Body of pancreas (tissue), 4 donors: ENCODE measurements around the gene FNDC3B. TPM values are rescaled to one million over a fixed set of nuclear protein-coding genes. Genes with fewer than 3 reads are reported as not detected.

Source experiments
- ATAC-seq: fragments of 150-250 bp; one replicate; pipeline ENCODE4 v1.9.1; 2016
- DNase-seq, 4 donors: peaks; one replicate each; pipeline ENCODE4 v3.0.0-alpha.2; 2019
- H3K27ac ChIP-seq, 4 donors: fragments of 200-600 bp; sonication (generic); 1 replicate in 3 of 4; 2 replicates in 1 of 4; pipeline versions ENCODE4 v1.5.1 to v1.6.1; 2016 to 2019; ENCODE audit warnings: mild to moderate bottlenecking in 1 of 4, mixed read lengths in 1 of 4, moderate library complexity in 1 of 4
- H3K27me3 ChIP-seq, 2 donors: fragments of 200-600 bp; sonication (generic); one replicate each; pipeline ENCODE4 v1.6.0; 2016; ENCODE audit warnings: mild to moderate bottlenecking in 1 of 2
- H3K36me3 ChIP-seq, 2 donors: fragments of 200-600 bp; sonication (generic); replicated peaks in 1 of 2; 2 replicates each; pipeline ENCODE4 v1.5.1; 2016; ENCODE audit warnings: low read depth in 2 of 2; ENCODE audit not compliant: insufficient read depth in 1 of 2
- H3K4me1 ChIP-seq: fragments of 200-600 bp; sonication (generic); one replicate; pipeline ENCODE4 v1.6.0; 2016
- H3K4me3 ChIP-seq, 2 donors: fragments of 200-600 bp; sonication (generic); 1 replicate in 1 of 2; 2 replicates in 1 of 2; pipeline ENCODE4 v1.5.1; 2016 to 2019
- H3K9me3 ChIP-seq, 3 donors: fragments of 200-600 bp; sonication (generic); 1 replicate in 2 of 3; 2 replicates in 1 of 3; pipeline ENCODE4 v1.5.1; 2016
- CTCF ChIP-seq, 7 experiments: fragments of 450-650 bp in 4 of 7; fragments of 200-600 bp in 3 of 7; sonication (generic) in 3 of 7; IDR thresholded peaks; one replicate each; pipeline ENCODE4 v1.5.1; 2016 to 2019; ENCODE audit warnings: antibody characterized with exemption in 7 of 7
- POLR2A ChIP-seq, 3 donors: fragments of 450-650 bp; IDR thresholded peaks; one replicate each; pipeline ENCODE4 v1.6.1; 2016; ENCODE audit warnings: antibody characterized with exemption in 3 of 3, mild to moderate bottlenecking in 2 of 3
- WGBS, 2 donors: methylation state at CpG; one replicate each; pipeline ENCODE4 v1.1.5; 2017; 5-methylcytosine and 5-hydroxymethylcytosine counted together
- intact Hi-C: fragments of 100-400 bp; cut with DNase I; formaldehyde crosslinking; loops from one replicate; pipeline ENCODE4 v1.15.1; 2023
- total RNA-seq, 2 donors: library from RNA; depleted of rRNA; stranded (reverse); fragments of >200 nt; gene quantifications; one replicate each; pipeline ENCODE4 v1.1.0, GENCODE V29; 2016

The FNDC3B gene
- total RNA-seq, 2 donors from 2014 or later: 64.3 to 86.0 TPM

DNA sequence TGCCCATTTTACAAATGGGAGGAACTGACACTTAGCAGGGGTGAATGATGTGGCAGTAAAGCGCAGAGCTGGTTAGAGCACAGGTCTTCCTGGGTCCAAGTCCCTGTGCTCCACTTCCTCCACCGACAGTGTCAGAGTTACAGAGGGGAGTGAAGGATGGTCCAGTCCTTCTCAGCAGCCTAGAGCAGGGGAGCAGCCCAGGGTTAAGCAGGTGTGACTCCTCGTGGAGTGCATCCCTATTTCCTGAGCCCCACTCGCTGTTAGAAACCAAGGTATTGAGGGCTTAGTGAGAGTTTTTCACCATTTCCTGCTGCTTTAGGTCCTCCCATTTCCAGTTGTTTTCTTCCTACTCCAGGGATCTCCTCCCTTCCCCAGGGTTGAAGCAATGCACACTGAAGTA is 333.5 kb downstream of the FNDC3B start:
- 93 to 95% methylated on average over 4 of the region's 4 CpGs for WGBS, 2 donors

DNA sequence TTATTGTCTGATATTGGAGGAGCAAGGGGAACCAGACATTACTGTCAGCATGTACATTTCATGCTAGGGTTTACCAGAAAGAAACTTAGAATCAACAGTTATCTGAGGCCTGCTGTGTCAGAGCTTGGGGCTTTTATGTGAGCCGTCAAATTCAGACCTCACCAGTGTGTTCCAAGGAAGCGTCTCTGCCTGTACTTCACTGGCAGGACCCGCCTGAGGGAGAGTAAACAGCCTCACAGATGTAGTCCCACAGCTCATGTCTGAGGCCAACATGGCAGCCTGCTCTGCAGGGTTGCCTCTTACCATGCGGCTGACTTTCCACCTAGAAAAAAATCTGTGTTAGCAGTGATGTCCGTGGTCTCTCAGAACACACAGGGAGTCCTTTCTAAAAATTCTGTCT is 334.5 kb downstream of the FNDC3B start:
- no peak for ATAC-seq
- DNase-seq: no peak
- Histone ChIP-seq H3K4me3 (no peak overlapping the region), H3K27me3 (no peaks in the 10 kb centered on the region), H3K27ac (no peak overlapping the region), H3K4me1 (peaks cover 23% of the 10 kb centered on the region), H3K36me3 (peaks cover 0 to 19% of the 10 kb centered on the region in 2 donors), H3K9me3 (no peaks in the 10 kb centered on the region)
- 87 to 92% methylated on average over 5 of the region's 5 CpGs for WGBS, 2 donors
- intact Hi-C loops: no loop called here
- TF ChIP-seq POLR2A (IDR thresholded peaks at IDR 0.05): no peak
- TF ChIP-seq CTCF (IDR thresholded peaks at IDR 0.05): no peak

More for the DNA sequence above, 333.5 kb downstream of the FNDC3B start:
- H3K27me3 ChIP-seq: no peaks in the 10 kb centered on the region
- no peaks in the 10 kb centered on the region for H3K9me3 ChIP-seq
- DNase-seq: no peak
- peaks cover 0 to 10% of the 10 kb centered on the region in 2 donors for H3K36me3 ChIP-seq
- intact Hi-C loops: no loop called here
- H3K27ac ChIP-seq: no peak overlapping the region
- no peak overlapping the region for H3K4me3 ChIP-seq
- no peak for ATAC-seq
- TF ChIP-seq CTCF (IDR thresholded peaks at IDR 0.05) (no peak), POLR2A (IDR thresholded peaks at IDR 0.05) (no peak)
- H3K4me1 ChIP-seq: peaks cover 28% of the 10 kb centered on the region

GRCh38 chr3:172375206-172375850 is 335.9 kb downstream of the FNDC3B start:
- DNase-seq (no peak), ATAC-seq (no peak)
- intact Hi-C loops: no loop called here
- Histone ChIP-seq H3K4me3 (no peak overlapping the region), H3K9me3 (no peaks in the 10 kb centered on the region), H3K27ac (no peak overlapping the region), H3K36me3 (peaks cover 7 to 28% of the 10 kb centered on the region in 2 donors), H3K4me1 (peaks cover 9% of the 10 kb centered on the region), H3K27me3 (no peaks in the 10 kb centered on the region)
- TF ChIP-seq CTCF (IDR thresholded peaks at IDR 0.05) (no peak), POLR2A (IDR thresholded peaks at IDR 0.05) (no peak)
- WGBS, 2 donors: 79 to 83% methylated on average over 4 of the region's 4 CpGs

DNA sequence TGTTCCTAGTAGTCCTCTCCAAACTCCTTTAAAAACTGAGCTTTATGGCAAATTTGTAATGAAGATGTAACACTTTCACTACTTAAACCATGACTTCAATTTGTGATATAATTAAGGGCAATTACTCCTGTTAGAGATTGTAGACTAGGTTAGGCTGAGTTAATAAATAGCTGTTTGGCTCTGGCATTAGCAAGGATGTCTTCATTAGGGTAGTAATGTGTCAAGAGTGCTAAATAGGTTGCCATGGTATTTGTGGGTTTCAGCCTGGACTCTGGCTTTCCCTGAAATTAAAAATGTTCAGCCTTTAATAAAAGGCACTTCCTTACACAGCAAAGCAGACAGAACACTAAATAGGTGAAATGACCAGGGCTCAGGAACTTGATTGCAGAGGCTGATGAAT is 337.0 kb downstream of the FNDC3B start:
- Histone ChIP-seq H3K27me3 (no peaks in the 10 kb centered on the region), H3K27ac (no peak overlapping the region), H3K4me1 (peaks cover 8% of the 10 kb centered on the region), H3K36me3 (peaks cover 7 to 29% of the 10 kb centered on the region in 2 donors), H3K9me3 (no peaks in the 10 kb centered on the region), H3K4me3 (no peak overlapping the region)
- intact Hi-C loops: no loop called here
- DNase-seq: no peak
- ATAC-seq: no peak
- no peak for TF ChIP-seq POLR2A (IDR thresholded peaks at IDR 0.05)
- no peak for TF ChIP-seq CTCF (IDR thresholded peaks at IDR 0.05)

DNA sequence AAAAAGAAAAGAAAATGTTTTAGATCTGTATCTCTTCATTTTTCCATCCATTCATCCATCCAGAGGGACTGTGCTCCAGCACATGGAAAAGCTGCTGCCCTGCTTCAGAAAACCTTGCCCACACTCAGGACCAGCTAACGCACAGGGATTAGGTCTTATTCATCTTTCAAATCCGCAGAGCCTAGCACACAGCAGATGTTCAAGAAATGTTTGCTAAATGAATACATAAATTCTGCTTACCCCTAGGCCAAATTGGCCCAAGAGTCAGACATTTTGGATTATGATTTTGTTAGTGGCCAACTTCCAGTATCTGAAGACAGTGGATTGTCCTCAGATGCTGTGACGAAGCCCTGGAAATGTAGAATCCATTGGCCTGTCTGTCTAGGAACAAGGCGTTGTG is 337.5 kb downstream of the FNDC3B start:
- no peak overlapping the region for H3K4me3 ChIP-seq
- peak overlapping the region in 2 of 4 donors; percentile 24 to 31 for H3K27ac ChIP-seq
- 89 to 90% methylated on average over 4 of the region's 4 CpGs for WGBS, 2 donors
- H3K36me3 ChIP-seq: peaks cover 7 to 27% of the 10 kb centered on the region in 2 donors
- TF ChIP-seq POLR2A (IDR thresholded peaks at IDR 0.05) (no peak), CTCF (IDR thresholded peaks at IDR 0.05) (no peak)
- intact Hi-C loops: no loop called here
- ATAC-seq: no peak
- H3K9me3 ChIP-seq: no peaks in the 10 kb centered on the region
- DNase-seq: no peak
- peaks cover 8% of the 10 kb centered on the region for H3K4me1 ChIP-seq
- H3K27me3 ChIP-seq: no peaks in the 10 kb centered on the region
